ENCODE results near the gene NCBP1. TPM values are rescaled to one million over a fixed set of nuclear protein-coding genes. Genes with fewer than 3 reads are reported as not detected.

Gene NCBP1
- total and polyA plus RNA-seq, 7 donors, result 7.8 to 20.2 (median 15.9) TPM

GRCh38 chr9:97689401-97690180, 56.0 kb downstream of the NCBP1 start:
- 62 to 65% methylated on average over 4 of the region's 4 CpGs for WGBS, 2 donors
- peaks cover 5 to 87% (median 32%) of the 10 kb centered on the region in 4 donors for H3K36me3 ChIP-seq
- H3K27ac ChIP-seq, result no peak overlapping the region
- no peak overlapping the region for H3K4me3 ChIP-seq
- intact Hi-C loops (cut with DNase I), result loop anchor here (10.0 kb wide), 1 partner anchor 575 kb away; no protein-coding TSS in a partner anchor
- no peak for DNase-seq
- no peaks in the 10 kb centered on the region for H3K27me3 ChIP-seq
- H3K4me1 ChIP-seq, result peaks cover 0 to 22% (median 12%) of the 10 kb centered on the region in 4 donors
- H3K9me3 ChIP-seq, result no peaks in the 10 kb centered on the region
- TF ChIP-seq CTCF (IDR thresholded peaks at IDR 0.05) (no peak), POLR2A (IDR thresholded peaks at IDR 0.05) (no peak), EP300 (IDR thresholded peaks at IDR 0.05) (no peak), POLR2AphosphoS5 (IDR thresholded peaks at IDR 0.05) (no peak)

- WGBS, 2 donors, result 92 to 95% methylated on average over 7 of the region's 7 CpGs
- no peak overlapping the region for H3K4me3 ChIP-seq
- TF ChIP-seq POLR2A (IDR thresholded peaks at IDR 0.05) (no peak), CTCF (IDR thresholded peaks at IDR 0.05) (no peak), POLR2AphosphoS5 (IDR thresholded peaks at IDR 0.05) (no peak), EP300 (IDR thresholded peaks at IDR 0.05) (no peak)
- H3K4me1 ChIP-seq, result peaks cover 0 to 37% (median 31%) of the 10 kb centered on the region in 4 donors
- no peak for DNase-seq
- H3K27me3 ChIP-seq, result no peaks in the 10 kb centered on the region
- H3K9me3 ChIP-seq, result no peaks in the 10 kb centered on the region
- H3K36me3 ChIP-seq, result peaks cover 5 to 37% (median 18%) of the 10 kb centered on the region in 4 donors
- intact Hi-C loops (cut with DNase I), result loop anchor here (5.0 to 10.0 kb wide), 2 partner anchors 570 to 1103 kb away; partner anchors contain the start of gene ANKS6
- H3K27ac ChIP-seq, result no peak overlapping the region
Measured at GRCh38 chr9:97694769-97695168, 61.1 kb downstream of the NCBP1 start.

- no peak overlapping the region for H3K27ac ChIP-seq
- H3K4me1 ChIP-seq, result peaks cover 0 to 36% (median 31%) of the 10 kb centered on the region in 4 donors
- H3K9me3 ChIP-seq, result no peaks in the 10 kb centered on the region
- 73 to 86% methylated on average over 3 of the region's 3 CpGs for WGBS, 2 donors
- H3K36me3 ChIP-seq, result peaks cover 5 to 31% (median 15%) of the 10 kb centered on the region in 4 donors
- TF ChIP-seq CTCF (IDR thresholded peaks at IDR 0.05) (no peak), POLR2AphosphoS5 (IDR thresholded peaks at IDR 0.05) (no peak), POLR2A (IDR thresholded peaks at IDR 0.05) (no peak), EP300 (IDR thresholded peaks at IDR 0.05) (no peak)
- H3K27me3 ChIP-seq, result no peaks in the 10 kb centered on the region
- DNase-seq, result no peak
- intact Hi-C loops (cut with DNase I), result loop anchor here (5.0 to 10.0 kb wide), 2 partner anchors 569 to 1102 kb away; partner anchors contain the start of gene ANKS6
- peak overlapping the region in 1 of 4 donors; percentile 65 for H3K4me3 ChIP-seq
Measured at GRCh38 chr9:97695390-97695789, 61.8 kb downstream of the NCBP1 start.

- Histone ChIP-seq H3K4me3 (peak overlapping the region; percentile 65 to 99 (median 68)), H3K27me3 (no peaks in the 10 kb centered on the region), H3K4me1 (peaks cover 0 to 36% (median 31%) of the 10 kb centered on the region in 4 donors), H3K9me3 (no peaks in the 10 kb centered on the region), H3K36me3 (peaks cover 3 to 23% (median 7%) of the 10 kb centered on the region in 4 donors), H3K27ac (peak overlapping the region; percentile 87 to 97 (median 92))
- WGBS, 2 donors, result 11 to 17% methylated on average over 9 of the region's 9 CpGs
- intact Hi-C loops (cut with DNase I), result loop anchor here (5.0 to 10.0 kb wide), 2 partner anchors 569 to 1101 kb away; partner anchors contain the start of gene ANKS6
- no peak for DNase-seq
- TF ChIP-seq POLR2AphosphoS5 (IDR thresholded peaks at IDR 0.05), result no peak
- TF ChIP-seq EP300 (IDR thresholded peaks at IDR 0.05), result no peak
- no peak for TF ChIP-seq POLR2A (IDR thresholded peaks at IDR 0.05)
- TF ChIP-seq CTCF (IDR thresholded peaks at IDR 0.05), result no peak
Measured at GRCh38 chr9:97695995-97696802, 62.6 kb downstream of the NCBP1 start.

All from sigmoid colon (tissue), 7 donors.